Keratinocyte (primary cell): ENCODE data around the gene KIRREL2.

Experiments used
- EZH2 ChIP-seq: IDR thresholded peaks from one replicate; pipeline ENCODE4 v1.6.1; 2012; ENCODE audit warnings: inconsistent platforms, mild to moderate bottlenecking, low read length, moderate library complexity
- TF ChIP-seq, protein P1 (sequence below), 3 experiments: IDR thresholded peaks in 1 of 3; conservative IDR thresholded peaks in 1 of 3; optimal IDR thresholded peaks in 1 of 3; 2 replicates in 2 of 3; 3 replicates in 1 of 3; pipeline versions ENCODE3 to v1.5.1; 2011; ENCODE audit warnings: low read length in 3 of 3, mild to moderate bottlenecking in 3 of 3, moderate library complexity in 2 of 3, control low read depth in 1 of 3, inconsistent platforms in 1 of 3; ENCODE audit not compliant: insufficient read depth in 2 of 3; ENCODE audit errors: extremely low read depth in 1 of 3

GRCh38 chr19:35882114-35882832 is 25.6 kb downstream of the KIRREL2 start:
- TF ChIP-seq, protein P1, sequence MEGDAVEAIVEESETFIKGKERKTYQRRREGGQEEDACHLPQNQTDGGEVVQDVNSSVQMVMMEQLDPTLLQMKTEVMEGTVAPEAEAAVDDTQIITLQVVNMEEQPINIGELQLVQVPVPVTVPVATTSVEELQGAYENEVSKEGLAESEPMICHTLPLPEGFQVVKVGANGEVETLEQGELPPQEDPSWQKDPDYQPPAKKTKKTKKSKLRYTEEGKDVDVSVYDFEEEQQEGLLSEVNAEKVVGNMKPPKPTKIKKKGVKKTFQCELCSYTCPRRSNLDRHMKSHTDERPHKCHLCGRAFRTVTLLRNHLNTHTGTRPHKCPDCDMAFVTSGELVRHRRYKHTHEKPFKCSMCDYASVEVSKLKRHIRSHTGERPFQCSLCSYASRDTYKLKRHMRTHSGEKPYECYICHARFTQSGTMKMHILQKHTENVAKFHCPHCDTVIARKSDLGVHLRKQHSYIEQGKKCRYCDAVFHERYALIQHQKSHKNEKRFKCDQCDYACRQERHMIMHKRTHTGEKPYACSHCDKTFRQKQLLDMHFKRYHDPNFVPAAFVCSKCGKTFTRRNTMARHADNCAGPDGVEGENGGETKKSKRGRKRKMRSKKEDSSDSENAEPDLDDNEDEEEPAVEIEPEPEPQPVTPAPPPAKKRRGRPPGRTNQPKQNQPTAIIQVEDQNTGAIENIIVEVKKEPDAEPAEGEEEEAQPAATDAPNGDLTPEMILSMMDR (optimal IDR thresholded peaks at IDR 0.05 in 1 of 3, IDR thresholded peaks at IDR 0.05 in 1 of 3, conservative IDR thresholded peaks at IDR 0.05 in 1 of 3; ENCODE audit: extremely low read depth in 1 of 3, insufficient read depth in 2 of 3, low read length in 3 of 3), result peak; percentile 16 to 33 (median 32)
- TF ChIP-seq EZH2, result no peak
